HG02885 (cell line): Measurements from ENCODE around the gene DPCD.
"Not testable (repeated sequence)": the region's sequence is repeated elsewhere in the genome, so short reads cannot be mapped to it uniquely, and the experiment has no call there.

Experiments
- ATAC-seq: cut with Tn5 transposase; IDR thresholded peaks from one replicate; pipeline ENCODE4 v1.9.1; 2021; ENCODE audit warnings: mild to moderate bottlenecking; ENCODE audit not compliant: unreplicated experiment, poor library complexity

DPCD gene

DNA sequence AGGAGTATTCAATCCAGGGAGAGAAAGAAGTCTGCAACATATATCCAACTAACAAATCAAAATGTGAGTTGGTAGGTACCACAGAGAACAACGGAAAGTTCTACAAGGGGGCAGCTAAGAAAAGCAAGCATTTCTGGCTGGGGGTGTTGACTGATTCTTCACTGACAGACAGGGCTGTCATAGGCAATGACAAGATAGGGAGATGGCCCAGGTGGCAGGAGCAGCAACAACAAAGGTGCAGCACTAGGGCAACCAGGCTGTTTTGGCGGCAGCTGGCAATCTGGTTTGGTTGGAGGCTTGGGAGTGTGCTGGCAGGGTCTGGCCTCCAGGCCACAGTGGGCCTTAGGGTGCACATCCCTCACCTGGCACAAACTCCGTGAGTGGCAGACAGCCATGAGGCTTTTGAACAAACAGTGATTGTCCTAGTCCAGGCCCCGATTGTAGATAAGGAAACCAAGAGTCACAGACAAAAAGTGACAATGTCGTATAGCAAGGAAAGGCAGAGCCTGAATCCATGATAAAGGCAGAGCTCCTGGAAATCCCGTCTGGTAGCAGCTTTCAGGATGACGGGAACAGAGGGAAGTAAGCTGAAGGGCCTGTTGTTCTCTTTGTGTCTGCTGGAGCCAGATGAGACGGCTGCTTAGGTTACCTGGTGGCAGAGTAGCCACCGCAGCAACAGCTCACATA is 28.4 kb downstream of the DPCD start:
- no peak for ATAC-seq

- ATAC-seq, result peak; percentile 69
Observed at GRCh38 chr10:101617102-101617823, 29.1 kb downstream of the DPCD start.

GRCh38 chr10:101617824-101618568 is 29.9 kb downstream of the DPCD start:
- peak; percentile 14 for ATAC-seq

- no peak for ATAC-seq
Observed at GRCh38 chr10:101618871-101619270, 30.8 kb downstream of the DPCD start.

GRCh38 chr10:101619983-101620382 is 31.9 kb downstream of the DPCD start:
- no peak for ATAC-seq

DNA sequence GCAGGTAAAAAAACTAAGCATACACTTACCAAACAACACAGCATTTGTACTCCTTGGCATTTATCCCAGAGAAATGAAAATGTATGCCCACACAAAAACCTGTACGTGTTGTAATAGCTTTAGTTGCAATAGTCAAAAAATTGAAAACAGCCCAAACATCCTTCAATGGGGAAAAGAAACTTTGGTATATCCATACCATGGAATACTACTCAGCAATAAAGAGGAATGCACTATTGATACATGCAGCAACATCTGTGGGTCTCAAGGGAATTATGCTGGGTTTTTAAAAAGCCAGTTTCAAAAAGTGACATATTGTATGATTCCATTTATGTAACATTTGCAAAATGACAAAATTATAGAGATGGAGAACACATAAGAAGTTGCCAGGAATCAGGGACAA is 35.4 kb downstream of the DPCD start:
- no peak for ATAC-seq

- no peak for ATAC-seq
Observed at GRCh38 chr10:101624526-101625102, 36.5 kb downstream of the DPCD start.

DNA sequence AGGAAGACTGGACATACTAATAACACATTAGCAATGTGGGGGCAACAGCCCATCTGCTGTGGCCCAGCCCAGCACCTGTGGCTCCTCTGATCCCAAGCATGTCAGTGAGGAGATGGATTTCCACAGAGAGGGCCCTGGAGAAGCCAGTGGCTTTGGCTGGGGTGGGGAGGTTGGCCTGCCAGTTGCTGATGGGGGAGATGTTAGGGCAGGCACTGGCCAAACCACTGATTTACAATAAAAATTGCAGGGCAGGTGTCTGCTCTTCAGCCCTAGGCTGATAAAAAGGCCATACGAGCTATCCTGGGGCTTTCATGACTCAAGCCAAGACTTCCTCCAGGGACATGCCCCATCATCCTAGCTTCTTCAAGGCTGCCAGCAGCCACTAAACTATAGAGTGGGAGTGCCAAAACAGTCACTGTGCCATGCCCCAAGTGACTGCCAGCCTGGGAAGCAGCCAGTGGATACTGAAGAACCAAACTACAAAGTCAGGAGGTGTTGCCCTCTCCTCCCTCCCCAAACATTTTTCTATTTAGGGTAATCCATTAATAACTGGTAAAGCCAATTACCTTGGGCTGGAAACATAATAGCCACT is 37.8 kb downstream of the DPCD start:
- no peak for ATAC-seq

- ATAC-seq, result no peak
Observed at GRCh38 chr10:101629837-101630632, 41.9 kb downstream of the DPCD start.

DNA sequence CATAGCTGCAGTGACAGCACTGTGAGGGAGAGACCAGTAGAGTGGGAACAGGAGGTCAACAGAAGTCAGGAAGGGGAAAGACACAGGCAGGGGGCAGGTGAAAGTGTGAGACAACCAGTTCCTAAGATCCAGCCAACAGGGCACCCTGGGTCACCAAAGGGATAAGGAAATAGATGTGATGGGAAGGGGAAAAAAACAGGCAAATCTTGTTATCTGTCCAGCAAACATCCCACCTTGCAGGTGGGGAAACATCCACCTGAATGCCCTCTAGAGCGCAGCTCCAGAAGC is 42.5 kb downstream of the DPCD start:
- no peak for ATAC-seq

- no peak for ATAC-seq
Observed at GRCh38 chr10:101631821-101632475, 43.8 kb downstream of the DPCD start.

DNA sequence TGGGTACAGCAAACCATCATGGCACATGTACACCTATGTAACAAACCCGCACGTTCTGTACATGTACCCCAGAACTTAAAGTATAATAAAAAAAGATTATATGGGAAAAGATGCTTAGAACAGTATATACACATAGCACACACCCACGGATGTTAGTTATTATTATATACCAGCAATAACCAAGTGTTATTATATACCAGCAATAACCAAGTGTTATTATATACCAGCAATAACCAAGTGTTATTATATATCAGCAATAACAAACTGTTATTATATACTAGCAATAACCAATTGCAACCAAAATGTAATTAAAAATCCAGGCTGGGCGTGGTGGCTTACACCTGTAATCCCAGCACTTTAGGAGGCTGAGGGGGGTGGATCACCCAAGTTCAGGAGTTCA is 45.4 kb downstream of the DPCD start:
- ATAC-seq, result not testable (repeated sequence)

- ATAC-seq, result no peak
Observed at GRCh38 chr10:101639141-101639900, 51.2 kb downstream of the DPCD start.

DNA sequence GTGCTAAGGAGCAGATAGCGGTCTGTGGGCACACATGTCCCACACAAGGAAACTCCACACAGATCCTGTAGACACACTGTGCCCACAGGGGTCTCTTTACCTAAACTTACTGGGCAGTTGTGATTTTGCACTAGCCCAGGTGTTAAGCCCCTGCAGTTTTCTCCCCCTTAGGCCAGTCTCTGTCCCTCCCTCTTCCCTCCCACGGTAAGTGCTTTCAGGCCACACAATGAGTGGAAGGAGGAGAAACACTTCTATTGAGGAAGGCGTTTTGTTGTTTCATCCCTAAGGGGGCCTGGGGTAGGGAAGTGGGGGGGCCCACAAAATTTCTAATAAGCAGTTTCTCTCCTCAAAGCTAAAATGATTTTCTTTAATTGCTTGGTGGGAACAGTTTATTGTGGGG is 55.4 kb downstream of the DPCD start:
- no peak for ATAC-seq

DNA sequence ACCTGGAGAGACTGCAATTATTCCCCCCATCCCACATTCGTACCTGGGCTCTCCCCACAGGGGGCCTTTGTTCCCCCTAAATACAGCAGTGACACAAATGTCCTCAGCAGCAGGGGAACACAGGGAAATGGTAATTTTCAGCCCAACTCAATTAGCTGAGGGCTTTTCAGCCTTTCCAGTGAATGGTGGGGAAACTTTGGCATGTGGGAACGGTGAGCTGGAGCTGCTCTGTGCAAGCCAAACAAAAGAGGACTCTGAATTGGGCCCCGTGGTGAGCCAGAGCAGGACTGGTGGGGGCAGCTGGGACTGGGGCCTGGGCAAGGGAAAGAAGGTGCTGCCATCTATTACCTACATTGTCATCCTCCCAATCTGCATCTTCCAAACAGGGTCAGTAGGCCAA is 55.9 kb downstream of the DPCD start:
- no peak for ATAC-seq

GRCh38 chr10:101645659-101646058 is 57.5 kb downstream of the DPCD start:
- no peak for ATAC-seq

DNA sequence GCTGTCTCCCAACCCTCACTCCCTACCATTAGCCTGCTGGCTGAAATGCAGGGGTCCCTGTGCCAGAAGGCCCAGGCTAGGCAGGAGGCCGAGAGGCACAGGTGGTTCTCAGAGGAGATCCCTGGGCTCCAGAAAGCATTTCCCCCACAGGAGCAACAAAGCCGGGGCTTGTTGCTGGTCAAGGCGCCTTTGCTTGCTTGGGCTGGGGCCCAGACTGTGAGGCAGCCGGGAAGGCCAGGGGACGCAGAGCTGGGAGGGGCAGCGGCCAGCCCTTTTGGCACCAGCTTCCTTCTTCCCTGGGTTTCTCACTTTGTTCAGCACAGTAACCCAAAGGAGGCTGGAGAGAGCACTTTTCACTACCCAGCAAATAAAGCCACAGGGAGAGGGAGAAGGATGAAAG is 58.2 kb downstream of the DPCD start:
- ATAC-seq, result no peak

DNA sequence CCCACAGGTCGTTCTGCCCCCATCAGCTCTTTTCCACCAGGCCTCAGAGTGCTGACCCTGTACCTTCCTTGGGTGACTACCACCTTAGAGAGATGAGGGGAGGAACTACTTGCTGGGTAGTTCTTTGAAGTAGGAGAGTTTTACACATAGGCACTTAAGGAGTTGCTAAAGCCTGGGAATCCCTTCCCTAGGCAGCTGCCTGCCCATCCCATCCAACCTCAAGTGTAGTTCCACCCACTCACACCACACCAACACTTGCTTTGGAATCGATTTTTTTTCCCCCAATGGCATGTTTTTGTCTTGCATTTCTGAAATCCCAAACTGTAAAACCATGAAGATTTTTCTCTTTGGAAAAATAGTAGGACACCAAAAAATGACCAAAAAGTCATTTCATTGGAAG is 59.1 kb downstream of the DPCD start:
- ATAC-seq, result no peak

DNA sequence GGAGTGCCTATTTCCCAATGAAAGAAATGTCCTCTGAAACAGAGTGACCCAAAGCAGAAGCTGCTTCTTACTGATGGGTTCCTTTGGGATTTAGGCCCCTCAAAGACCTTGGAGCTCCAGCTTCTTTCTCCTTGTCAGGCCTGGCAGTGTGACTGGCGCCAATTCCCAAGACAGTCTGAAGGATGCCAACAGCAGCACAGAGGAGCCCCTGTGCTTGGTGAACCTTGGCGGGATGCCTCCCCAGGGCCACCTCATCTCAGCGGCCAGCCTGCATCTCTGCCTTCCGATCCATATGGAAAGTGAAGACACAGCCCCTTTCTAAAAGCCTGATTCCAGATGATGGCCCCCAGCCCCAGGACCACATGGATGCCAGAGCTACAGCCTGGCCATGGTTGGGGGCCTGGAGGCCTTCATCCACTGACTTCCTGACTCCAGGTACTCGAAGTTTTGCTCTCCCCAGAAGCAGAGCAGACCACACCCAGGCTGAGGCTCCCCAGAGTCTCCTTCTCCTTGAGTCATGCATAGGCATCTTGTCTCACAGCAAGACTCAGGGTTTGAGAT is 61.5 kb downstream of the DPCD start:
- no peak for ATAC-seq
